ENCODE results near the gene PEX3. TPM values are rescaled to one million over a fixed set of nuclear protein-coding genes. Genes with fewer than 3 reads are reported as not detected.

Gene PEX3
- total and polyA plus RNA-seq, 7 experiments from 2014 or later: 10.9 to 28.8 (median 25.4) TPM

Other genes starting within 250 kb of the PEX3 start
- 10 to 100 TPM; 18.4 to 25.8 (median 20.8) TPM for gene ADAT2, start 110 bp upstream of the PEX3 start, total RNA-seq
- 1 to 10 TPM; 1.2 to 2.7 TPM for gene ADAT2, start 110 bp upstream of the PEX3 start, polyA plus RNA-seq
- gene FUCA2, start 60.9 kb downstream of the PEX3 start, total RNA-seq: 10 to 100 TPM in 2 of 5 experiments, 1 to 10 TPM in 3; 5.3 to 14.9 (median 6.7) TPM
- gene FUCA2, start 60.9 kb downstream of the PEX3 start, polyA plus RNA-seq: 1 to 10 TPM; 4.4 to 5.4 TPM
- 10 to 100 TPM; 15.0 to 42.2 (median 23.2) TPM for gene PHACTR2, start 227.2 kb downstream of the PEX3 start, total RNA-seq
- gene PHACTR2, start 227.2 kb downstream of the PEX3 start, polyA plus RNA-seq: 10 to 100 TPM; 10.0 to 18.8 TPM

All from naive thymus-derived CD4-positive, alpha-beta T cell (primary cell).